ENCODE measurements around the gene CACNG4. TPM values are rescaled to one million over a fixed set of nuclear protein-coding genes. Genes with fewer than 3 reads are reported as not detected.
A peak's percentile ranks its signal among the peaks of the same experiment; 100 is the strongest.

The CACNG4 gene
- total RNA-seq, 2 experiments from 2014 or later = not detected

GRCh38 chr17:66955821-66956220, 8.7 kb upstream of the CACNG4 start:
- ATAC-seq = no peak
- Mint-ChIP-seq H3K4me1 (no peaks in the 10 kb centered on the region), H3K27ac (no peak overlapping the region)

GRCh38 chr17:66956941-66957340, 7.6 kb upstream of the CACNG4 start:
- ATAC-seq (no peak), DNase-seq (no peak)
- Mint-ChIP-seq H3K36me3 (ENCODE audit: low read depth) (no peaks in the 10 kb centered on the region), H3K9me3 (ENCODE audit: low read depth) (no peaks in the 10 kb centered on the region), H3K27me3 (no peaks in the 10 kb centered on the region), H3K4me1 (no peaks in the 10 kb centered on the region), H3K4me3 (no peak overlapping the region), H3K27ac (no peak overlapping the region)
- intact Hi-C loops (cut with DNase I, micrococcal nuclease) = no loop called here
- CTCF ChIA-PET = interaction anchor here (1.0 kb wide), 1 partner anchor 21 kb away, joined by 3 read pairs; no protein-coding TSS in a partner anchor
- POLR2A ChIA-PET = no interaction called here

More at GRCh38 chr17:66955821-66956220, 8.7 kb upstream of the CACNG4 start:
- Mint-ChIP-seq H3K9me3 (ENCODE audit: low read depth) (no peaks in the 10 kb centered on the region), H3K4me3 (no peak overlapping the region), H3K36me3 (ENCODE audit: low read depth) (no peaks in the 10 kb centered on the region), H3K27me3 (peaks cover 1% of the 10 kb centered on the region)
- ChIA-PET CTCF (no interaction called here), POLR2A (no interaction called here)
- DNase-seq = no peak
- intact Hi-C loops (cut with DNase I, micrococcal nuclease) = no loop called here

- peaks cover 3% of the 10 kb centered on the region for H3K27me3 Mint-ChIP-seq
- intact Hi-C loops (cut with DNase I, micrococcal nuclease) = no loop called here
Measured at GRCh38 chr17:66957343-66957742, 7.2 kb upstream of the CACNG4 start.

DNA sequence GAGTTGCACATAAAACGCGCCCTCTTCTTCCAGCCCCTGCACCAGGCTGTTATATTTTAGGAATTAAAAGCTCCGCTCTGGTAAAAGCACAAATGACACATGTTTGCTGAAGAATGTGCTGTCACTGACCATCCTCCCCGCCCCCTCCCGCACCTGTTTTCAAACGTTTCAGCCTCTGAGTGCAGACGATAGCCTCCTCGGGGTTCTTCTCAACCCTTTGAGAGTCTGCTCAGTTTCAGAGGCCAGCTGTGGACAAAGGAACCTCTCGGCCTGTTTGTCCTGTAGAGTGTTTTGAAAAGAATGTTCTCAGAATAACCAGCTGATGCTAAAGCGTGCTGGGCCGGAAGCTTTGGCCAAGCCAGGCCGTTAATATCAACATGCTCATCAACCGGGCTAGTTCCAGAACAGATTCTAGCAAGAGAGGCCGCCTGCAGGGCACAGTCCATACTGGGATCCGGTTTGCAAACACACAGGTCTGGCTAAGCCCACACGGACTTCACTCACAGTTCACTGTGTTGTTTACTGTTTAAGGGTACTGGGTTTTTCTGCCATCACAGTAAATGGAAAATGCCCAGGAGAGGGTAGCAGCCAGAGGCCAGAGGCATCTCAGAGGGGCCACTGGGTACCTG, 6.4 kb upstream of the CACNG4 start:
- no peaks in the 10 kb centered on the region for H3K36me3 Mint-ChIP-seq (ENCODE audit: low read depth)
- ChIA-PET POLR2A (no interaction called here), CTCF (interaction anchor here (0.7 kb wide), 1 partner anchor 90 kb away, joined by 3 read pairs; no protein-coding TSS in a partner anchor)
- no peak overlapping the region for H3K27ac Mint-ChIP-seq
- peaks cover 10% of the 10 kb centered on the region for H3K27me3 Mint-ChIP-seq
- H3K4me1 Mint-ChIP-seq = no peaks in the 10 kb centered on the region
- H3K4me3 Mint-ChIP-seq = no peak overlapping the region
- no peak for DNase-seq
- no peaks in the 10 kb centered on the region for H3K9me3 Mint-ChIP-seq (ENCODE audit: low read depth)
- no peak for ATAC-seq
- intact Hi-C loops (cut with DNase I, micrococcal nuclease) = no loop called here

More at GRCh38 chr17:66957343-66957742, 7.2 kb upstream of the CACNG4 start:
- H3K4me3 Mint-ChIP-seq = no peak overlapping the region
- POLR2A ChIA-PET = no interaction called here
- DNase-seq (no peak), ATAC-seq (no peak)
- no peaks in the 10 kb centered on the region for H3K9me3 Mint-ChIP-seq (ENCODE audit: low read depth)
- H3K36me3 Mint-ChIP-seq (ENCODE audit: low read depth) = no peaks in the 10 kb centered on the region
- CTCF ChIA-PET = interaction anchor here (1.0 kb wide), 1 partner anchor 21 kb away, joined by 3 read pairs; no protein-coding TSS in a partner anchor
- no peaks in the 10 kb centered on the region for H3K4me1 Mint-ChIP-seq
- H3K27ac Mint-ChIP-seq = no peak overlapping the region

DNA sequence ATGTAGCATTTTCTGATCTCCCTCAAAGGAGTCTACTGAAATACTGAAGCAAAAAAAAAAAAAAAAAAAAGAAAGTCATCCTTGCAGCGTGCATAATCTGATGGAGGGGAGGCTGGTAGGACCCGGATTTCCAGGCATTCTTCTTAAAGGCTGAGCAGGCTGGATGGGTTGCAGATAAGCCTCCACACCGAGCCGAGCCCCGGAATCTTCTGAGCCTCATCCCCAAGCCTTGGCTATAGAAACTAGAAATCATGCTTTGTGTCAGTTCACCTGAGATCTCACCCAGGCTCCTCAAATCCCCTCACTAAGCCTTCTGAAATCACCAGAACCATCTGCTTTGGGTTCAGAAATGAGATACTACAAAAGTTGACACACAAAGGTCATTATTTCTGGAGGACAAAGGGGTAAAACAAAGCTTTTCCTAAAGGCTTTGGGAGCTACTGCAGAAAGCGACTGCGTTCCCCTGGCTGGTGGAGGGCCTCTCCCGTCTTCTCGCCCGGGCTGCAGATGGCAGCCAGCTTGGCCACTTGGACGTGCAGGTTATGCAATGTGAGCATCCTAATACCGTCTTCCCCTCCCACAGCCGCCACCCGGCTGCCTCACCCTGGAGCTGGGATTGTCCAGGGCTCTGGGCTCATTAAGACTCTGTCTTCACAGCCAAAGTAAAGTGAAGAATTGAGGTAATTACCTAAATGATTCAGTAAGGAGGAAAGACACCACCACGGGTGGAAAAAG, 4.7 kb upstream of the CACNG4 start:
- no peak for DNase-seq
- Mint-ChIP-seq H3K36me3 (ENCODE audit: low read depth) (no peaks in the 10 kb centered on the region), H3K27ac (no peak overlapping the region), H3K4me1 (peaks cover 3% of the 10 kb centered on the region), H3K27me3 (peaks cover 22% of the 10 kb centered on the region), H3K9me3 (ENCODE audit: low read depth) (no peaks in the 10 kb centered on the region), H3K4me3 (no peak overlapping the region)
- CTCF ChIA-PET = interaction anchor here (0.5 kb wide), 1 partner anchor 69 kb away, joined by 3 read pairs; no protein-coding TSS in a partner anchor
- intact Hi-C loops (cut with DNase I, micrococcal nuclease) = no loop called here
- no peak for ATAC-seq
- POLR2A ChIA-PET = no interaction called here

GRCh38 chr17:66960613-66961012, 3.9 kb upstream of the CACNG4 start:
- DNase-seq (no peak), ATAC-seq (no peak)
- Mint-ChIP-seq H3K27ac (no peak overlapping the region), H3K27me3 (peaks cover 26% of the 10 kb centered on the region), H3K36me3 (ENCODE audit: low read depth) (no peaks in the 10 kb centered on the region), H3K4me3 (no peak overlapping the region), H3K9me3 (ENCODE audit: low read depth) (no peaks in the 10 kb centered on the region), H3K4me1 (peaks cover 3% of the 10 kb centered on the region)
- POLR2A ChIA-PET = no interaction called here
- CTCF ChIA-PET = no interaction called here
- intact Hi-C loops (cut with DNase I, micrococcal nuclease) = no loop called here

GRCh38 chr17:66963521-66963908, 992 bp upstream of the CACNG4 start:
- H3K27me3 Mint-ChIP-seq = peaks cover 50% of the 10 kb centered on the region
- intact Hi-C loops (cut with DNase I, micrococcal nuclease) = no loop called here
- no peaks in the 10 kb centered on the region for H3K36me3 Mint-ChIP-seq (ENCODE audit: low read depth)
- H3K4me3 Mint-ChIP-seq = no peak overlapping the region
- no peaks in the 10 kb centered on the region for H3K9me3 Mint-ChIP-seq (ENCODE audit: low read depth)
- ATAC-seq (no peak), DNase-seq (no peak)
- ChIA-PET CTCF (no interaction called here), POLR2A (no interaction called here)
- no peak overlapping the region for H3K27ac Mint-ChIP-seq
- H3K4me1 Mint-ChIP-seq = peaks cover 5% of the 10 kb centered on the region

DNA sequence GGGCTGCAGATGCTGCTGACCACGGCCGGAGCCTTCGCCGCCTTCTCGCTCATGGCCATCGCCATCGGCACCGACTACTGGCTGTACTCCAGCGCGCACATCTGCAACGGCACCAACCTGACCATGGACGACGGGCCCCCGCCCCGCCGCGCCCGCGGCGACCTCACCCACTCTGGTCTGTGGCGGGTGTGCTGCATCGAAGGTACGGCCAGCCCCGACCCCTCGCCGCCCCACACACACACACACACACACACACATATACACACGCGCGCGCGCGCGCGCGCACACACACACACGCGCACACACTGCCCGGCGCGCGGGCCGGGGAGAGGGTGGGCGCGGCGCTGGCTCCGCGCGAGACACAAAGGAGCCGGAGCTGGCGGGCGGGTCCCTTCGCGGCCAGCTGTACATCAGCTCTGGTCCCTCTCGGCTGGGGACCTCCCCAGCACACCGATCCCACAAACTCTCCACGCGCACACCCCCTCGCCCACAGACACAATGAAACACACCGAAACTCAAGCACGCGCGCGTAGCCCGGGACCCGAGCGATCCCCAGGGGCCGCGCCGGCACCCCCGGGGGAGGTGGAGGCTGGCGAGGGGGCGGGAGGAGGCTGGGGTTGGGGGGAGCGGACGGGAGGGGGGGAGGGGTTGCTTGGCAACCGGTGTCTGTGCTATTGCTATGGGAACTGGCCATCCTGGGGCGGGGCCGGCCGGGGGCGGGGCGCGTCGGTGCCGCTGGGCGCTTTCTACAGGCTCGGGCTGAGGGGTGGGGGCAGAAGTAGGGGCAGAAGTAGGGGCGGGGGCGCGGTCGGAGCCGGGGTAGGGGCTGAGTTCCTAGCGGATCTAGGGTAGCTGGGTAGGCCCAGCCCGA, 658 bp downstream of the CACNG4 start:
- intact Hi-C loops (cut with DNase I, micrococcal nuclease) = no loop called here
- Mint-ChIP-seq H3K36me3 (ENCODE audit: low read depth) (no peaks in the 10 kb centered on the region), H3K4me1 (peaks cover 5% of the 10 kb centered on the region), H3K4me3 (peak overlapping the region; percentile 54), H3K27me3 (peaks cover 60% of the 10 kb centered on the region), H3K9me3 (ENCODE audit: low read depth) (no peaks in the 10 kb centered on the region), H3K27ac (no peak overlapping the region)
- ATAC-seq (peak; percentile 43), DNase-seq (peak; percentile 53)
- CTCF ChIA-PET = no interaction called here
- POLR2A ChIA-PET = interaction anchor here (0.7 kb wide), 1 partner anchor 1284 kb away, joined by 3 read pairs; no protein-coding TSS in a partner anchor

- Mint-ChIP-seq H3K36me3 (ENCODE audit: low read depth) (no peaks in the 10 kb centered on the region), H3K27me3 (peaks cover 62% of the 10 kb centered on the region)
- CTCF ChIA-PET = no interaction called here
Measured at GRCh38 chr17:66965801-66966262, 1.3 kb downstream of the CACNG4 start.

GRCh38 chr17:66966298-66966697, 1.8 kb downstream of the CACNG4 start:
- no peak for DNase-seq
- peaks cover 5% of the 10 kb centered on the region for H3K4me1 Mint-ChIP-seq
- H3K4me3 Mint-ChIP-seq = peak overlapping the region; percentile 52
- H3K27me3 Mint-ChIP-seq = peaks cover 63% of the 10 kb centered on the region
- ATAC-seq = no peak
- H3K9me3 Mint-ChIP-seq (ENCODE audit: low read depth) = no peaks in the 10 kb centered on the region
- intact Hi-C loops (cut with DNase I, micrococcal nuclease) = no loop called here
- no peaks in the 10 kb centered on the region for H3K36me3 Mint-ChIP-seq (ENCODE audit: low read depth)
- ChIA-PET CTCF (no interaction called here), POLR2A (no interaction called here)
- H3K27ac Mint-ChIP-seq = no peak overlapping the region

More at GRCh38 chr17:66965801-66966262, 1.3 kb downstream of the CACNG4 start:
- DNase-seq (peak; percentile 20), ATAC-seq (peak; percentile 54)
- intact Hi-C loops (cut with DNase I, micrococcal nuclease) = no loop called here
- H3K27ac Mint-ChIP-seq = no peak overlapping the region
- peaks cover 5% of the 10 kb centered on the region for H3K4me1 Mint-ChIP-seq
- no peaks in the 10 kb centered on the region for H3K9me3 Mint-ChIP-seq (ENCODE audit: low read depth)
- POLR2A ChIA-PET = no interaction called here
- H3K4me3 Mint-ChIP-seq = peak overlapping the region; percentile 52

GRCh38 chr17:66966704-66967418, 2.4 kb downstream of the CACNG4 start:
- H3K27me3 Mint-ChIP-seq = peaks cover 69% of the 10 kb centered on the region
- DNase-seq (no peak), ATAC-seq (no peak)
- H3K4me1 Mint-ChIP-seq = peaks cover 5% of the 10 kb centered on the region
- H3K9me3 Mint-ChIP-seq (ENCODE audit: low read depth) = no peaks in the 10 kb centered on the region
- no peak overlapping the region for H3K27ac Mint-ChIP-seq
- ChIA-PET POLR2A (no interaction called here), CTCF (interaction anchor here (0.8 kb wide), 1 partner anchor 239 kb away, joined by 3 read pairs; no protein-coding TSS in a partner anchor)
- intact Hi-C loops (cut with DNase I, micrococcal nuclease) = no loop called here
- H3K36me3 Mint-ChIP-seq (ENCODE audit: low read depth) = no peaks in the 10 kb centered on the region
- peak overlapping the region; percentile 52 for H3K4me3 Mint-ChIP-seq

Measured in activated CD4-positive, alpha-beta T cell treated with anti-CD3 and anti-CD28 coated beads for 36 hours (primary cell).